Activated T-cell treated with anti-CD3 and anti-CD28 coated beads, Interleukin-2, amount 50 U/mL, for 24 hours (primary cell): ENCODE data around the gene RBM12.

Experiments used
- DNase-seq: peaks from one replicate; pipeline ENCODE4 v3.0.0-alpha.2; 2020
- H3K27ac Mint-ChIP-seq: 2 replicates; pipeline ENCODE4 v1.8.0; 2020; ENCODE audit warnings: mild to moderate bottlenecking, mixed read lengths
- H3K27me3 Mint-ChIP-seq: 2 replicates; pipeline ENCODE4 v1.8.0; 2020; ENCODE audit warnings: mixed read lengths
- H3K36me3 Mint-ChIP-seq: 2 replicates; pipeline ENCODE4 v1.8.0; 2020; ENCODE audit warnings: low read depth, mixed read lengths
- H3K4me1 Mint-ChIP-seq: 2 replicates; pipeline ENCODE4 v1.8.0; 2020; ENCODE audit warnings: low read depth, mixed read lengths
- H3K4me3 Mint-ChIP-seq: 2 replicates; pipeline ENCODE4 v1.8.0; 2020; ENCODE audit warnings: mild to moderate bottlenecking, moderate library complexity, mixed read lengths
- H3K9me3 Mint-ChIP-seq: 2 replicates; pipeline ENCODE4 v1.8.0; 2020; ENCODE audit warnings: mixed read lengths

RBM12 gene

GRCh38 chr20:35630636-35631035 lies 34.1 kb downstream of the RBM12 start:
- Mint-ChIP-seq H3K27ac (peak overlapping the region; percentile 66), H3K36me3 (peaks cover 78% of the 10 kb centered on the region), H3K9me3 (no peaks in the 10 kb centered on the region), H3K27me3 (no peaks in the 10 kb centered on the region), H3K4me3 (no peak overlapping the region), H3K4me1 (peaks cover 5% of the 10 kb centered on the region)
- DNase-seq, result peak; percentile 18

GRCh38 chr20:35629427-35630145 lies 35.1 kb downstream of the RBM12 start:
- Mint-ChIP-seq H3K27ac (peak overlapping the region; percentile 53), H3K9me3 (no peaks in the 10 kb centered on the region), H3K27me3 (no peaks in the 10 kb centered on the region), H3K4me1 (no peaks in the 10 kb centered on the region), H3K36me3 (peaks cover 84% of the 10 kb centered on the region), H3K4me3 (no peak overlapping the region)
- DNase-seq, result peak; percentile 9

- Mint-ChIP-seq H3K4me3 (no peak overlapping the region), H3K36me3 (peaks cover 70% of the 10 kb centered on the region), H3K4me1 (no peaks in the 10 kb centered on the region), H3K27me3 (no peaks in the 10 kb centered on the region), H3K9me3 (no peaks in the 10 kb centered on the region), H3K27ac (no peak overlapping the region)
- peak; percentile 6 for DNase-seq
These were observed 37.6 kb downstream of the RBM12 start for GRCh38 chr20:35627121-35627520.

- peak; percentile 20 for DNase-seq
These were observed 38.2 kb downstream of the RBM12 start for GRCh38 chr20:35626386-35627001.

GRCh38 chr20:35625584-35626385 lies 38.9 kb downstream of the RBM12 start:
- no peaks in the 10 kb centered on the region for H3K27me3 Mint-ChIP-seq
- peaks cover 65% of the 10 kb centered on the region for H3K36me3 Mint-ChIP-seq

More at GRCh38 chr20:35626386-35627001, 38.2 kb downstream of the RBM12 start:
- Mint-ChIP-seq H3K4me3 (no peak overlapping the region), H3K27me3 (no peaks in the 10 kb centered on the region), H3K36me3 (peaks cover 68% of the 10 kb centered on the region), H3K27ac (peak overlapping the region; percentile 35), H3K9me3 (no peaks in the 10 kb centered on the region), H3K4me1 (peaks cover under 1% of the 10 kb centered on the region)

GRCh38 chr20:35621560-35621946 lies 43.1 kb downstream of the RBM12 start:
- Mint-ChIP-seq H3K27ac (peak overlapping the region; percentile 4), H3K4me3 (no peak overlapping the region), H3K27me3 (no peaks in the 10 kb centered on the region), H3K9me3 (no peaks in the 10 kb centered on the region), H3K36me3 (peaks cover 29% of the 10 kb centered on the region), H3K4me1 (peaks cover 44% of the 10 kb centered on the region)
- DNase-seq, result no peak

More at GRCh38 chr20:35625584-35626385, 38.9 kb downstream of the RBM12 start:
- DNase-seq, result peak; percentile 14
- H3K4me1 Mint-ChIP-seq, result peaks cover 4% of the 10 kb centered on the region
- no peaks in the 10 kb centered on the region for H3K9me3 Mint-ChIP-seq
- no peak overlapping the region for H3K4me3 Mint-ChIP-seq
- H3K27ac Mint-ChIP-seq, result peak overlapping the region; percentile 33

- no peak for DNase-seq
- Mint-ChIP-seq H3K4me3 (no peak overlapping the region), H3K36me3 (peaks cover 23% of the 10 kb centered on the region), H3K9me3 (no peaks in the 10 kb centered on the region), H3K4me1 (peaks cover 47% of the 10 kb centered on the region), H3K27ac (peak overlapping the region; percentile 4), H3K27me3 (no peaks in the 10 kb centered on the region)
These were observed 43.7 kb downstream of the RBM12 start for GRCh38 chr20:35620818-35621559.

GRCh38 chr20:35619196-35620095 lies 45.3 kb downstream of the RBM12 start:
- Mint-ChIP-seq H3K36me3 (peaks cover 10% of the 10 kb centered on the region), H3K27me3 (no peaks in the 10 kb centered on the region), H3K4me3 (peak overlapping the region; percentile 83), H3K9me3 (no peaks in the 10 kb centered on the region), H3K27ac (peak overlapping the region; percentile 96), H3K4me1 (peaks cover 53% of the 10 kb centered on the region)
- peak; percentile 87 for DNase-seq

GRCh38 chr20:35618263-35619131 lies 46.2 kb downstream of the RBM12 start:
- DNase-seq, result no peak
- Mint-ChIP-seq H3K27me3 (no peaks in the 10 kb centered on the region), H3K4me1 (peaks cover 54% of the 10 kb centered on the region)

GRCh38 chr20:35617397-35618262 lies 47.1 kb downstream of the RBM12 start:
- Mint-ChIP-seq H3K27me3 (no peaks in the 10 kb centered on the region), H3K9me3 (no peaks in the 10 kb centered on the region), H3K4me1 (peaks cover 54% of the 10 kb centered on the region), H3K27ac (peak overlapping the region; percentile 87), H3K36me3 (peaks cover 8% of the 10 kb centered on the region), H3K4me3 (peak overlapping the region; percentile 83)
- peak; percentile 62 for DNase-seq

More at GRCh38 chr20:35618263-35619131, 46.2 kb downstream of the RBM12 start:
- H3K36me3 Mint-ChIP-seq, result peaks cover 10% of the 10 kb centered on the region
- H3K4me3 Mint-ChIP-seq, result peak overlapping the region; percentile 83
- H3K9me3 Mint-ChIP-seq, result no peaks in the 10 kb centered on the region
- peak overlapping the region; percentile 87 for H3K27ac Mint-ChIP-seq

GRCh38 chr20:35616465-35617396 lies 48.0 kb downstream of the RBM12 start:
- Mint-ChIP-seq H3K9me3 (no peaks in the 10 kb centered on the region), H3K27ac (peak overlapping the region; percentile 93), H3K4me1 (peaks cover 54% of the 10 kb centered on the region), H3K27me3 (no peaks in the 10 kb centered on the region), H3K4me3 (peak overlapping the region; percentile 83), H3K36me3 (peaks cover 6% of the 10 kb centered on the region)
- no peak for DNase-seq
